GM12878 (cell line): ENCODE measurements around the gene NFE2L3. TPM values are rescaled to one million over a fixed set of nuclear protein-coding genes. Genes with fewer than 3 reads are reported as not detected.

Source experiments
- ATAC-seq: fragments of 200-7000 bp; cut with Tn5 transposase; 3 replicates; pipeline ENCODE4 v1.9.1; 2020; ENCODE audit warnings: mild to moderate bottlenecking, moderate library complexity
- BruUV-seq: library from RNA; stranded (reverse); fragments of 400-500 nt; replicated peaks from 2 replicates; lab custom pipeline; 2021; lab: Mats Ljungman, UMichigan
- CTCF ChIA-PET: fragments of 300-600 bp; sonication (Branson Sonifier 250); formaldehyde crosslinking; extraction: SDS; loops from one replicate; lab custom pipeline; 2021; ENCODE audit warnings: inconsistent platforms; lab: Yijun Ruan, JAX
- POLR2A ChIA-PET: fragments of 350-600 bp; formaldehyde crosslinking; extraction: SDS; loops from one replicate; lab custom pipeline; 2021; ENCODE audit warnings: inconsistent platforms; lab: Charles Lee
- RAD21 ChIA-PET: fragments of 300-600 bp; sonication (Branson Sonifier 250); formaldehyde crosslinking; loops from one replicate; lab custom pipeline; 2023; ENCODE audit warnings: antibody characterized with exemption; ENCODE audit not compliant: unreplicated experiment; lab: Charles Lee
- SMC1A ChIA-PET: fragments of 300-600 bp; sonication (Branson Sonifier 250); formaldehyde crosslinking; loops from one replicate; lab custom pipeline; 2023; ENCODE audit not compliant: unreplicated experiment, uncharacterized antibody; lab: Charles Lee
- DNase-seq: peaks from one replicate; pipeline ENCODE4 v3.0.0-alpha.2; 2011; ENCODE audit warnings: low read depth, low spot score
- FAIRE-seq: peaks from 3 replicates; lab custom pipeline; 2011; peaks lifted over from hg19 to GRCh38; lab: Jason Lieb, UNC
- H2AFZ ChIP-seq: 2 replicates; pipeline ENCODE4 v1.6.0; 2011; ENCODE audit warnings: low read depth, low read length, control low read depth; ENCODE audit not compliant: control insufficient read depth
- H3K27ac ChIP-seq: 2 replicates; pipeline ENCODE4 v1.5.1; 2011; ENCODE audit warnings: control low read depth; ENCODE audit not compliant: control insufficient read depth, insufficient read depth
- H3K27me3 ChIP-seq, 2 experiments: replicated peaks in 1 of 2; 2 replicates each; pipeline versions ENCODE4 v1.6.0 to v1.6.1; 2011; ENCODE audit warnings: low read length in 1 of 2; ENCODE audit not compliant: control insufficient read depth in 2 of 2, insufficient read depth in 2 of 2
- H3K36me3 ChIP-seq, 2 experiments: 2 replicates each; pipeline ENCODE4 v1.5.1; 2011; ENCODE audit warnings: low read length in 1 of 2; ENCODE audit not compliant: control insufficient read depth in 2 of 2, insufficient read depth in 2 of 2
- H3K4me1 ChIP-seq: 2 replicates; pipeline ENCODE4 v1.6.1; 2011; ENCODE audit warnings: mild to moderate bottlenecking, low read length, moderate library complexity, mixed read lengths; ENCODE audit not compliant: control insufficient read depth, insufficient read depth
- H3K4me2 ChIP-seq: 2 replicates; pipeline ENCODE4 v1.6.0; 2011; ENCODE audit warnings: control low read depth; ENCODE audit not compliant: control insufficient read depth, insufficient read depth
- H3K4me3 ChIP-seq: fragments of 200-600 bp; sonication (generic); 2 replicates; pipeline ENCODE4 v1.5.1; 2016
- H3K79me2 ChIP-seq: 2 replicates; pipeline ENCODE4 v1.6.0; 2011; ENCODE audit warnings: low read length; ENCODE audit not compliant: control insufficient read depth, insufficient read depth
- H3K9ac ChIP-seq: 2 replicates; pipeline ENCODE4 v1.8.0; 2011; ENCODE audit warnings: low read length, control low read depth, mixed read lengths; ENCODE audit not compliant: control insufficient read depth, insufficient read depth
- H3K9me3 ChIP-seq: replicated peaks from 3 replicates; pipeline ENCODE4 v1.5.1; 2011; ENCODE audit warnings: mild to moderate bottlenecking, low read length; ENCODE audit not compliant: control insufficient read depth, insufficient read depth
- H4K20me1 ChIP-seq: 2 replicates; pipeline ENCODE4 v1.6.0; 2011; ENCODE audit not compliant: control insufficient read depth, insufficient read depth
- ASH2L ChIP-seq: fragments of 300-600, 200-600 bp; sonication (generic); IDR thresholded peaks from 2 replicates; pipeline ENCODE4 v1.6.1; 2017; ENCODE audit warnings: low read depth, mild to moderate bottlenecking, borderline replicate concordance
- BCL11A ChIP-seq: IDR thresholded peaks from 2 replicates; pipeline ENCODE4 v1.6.1; 2011; ENCODE audit warnings: low read depth, low read length
- BMI1 ChIP-seq: fragments of 450-650 bp; IDR thresholded peaks from 2 replicates; pipeline ENCODE4 v1.6.1; 2016; ENCODE audit warnings: mild to moderate bottlenecking, moderate library complexity, borderline replicate concordance
- ELK1 ChIP-seq: IDR thresholded peaks from 2 replicates; pipeline ENCODE4 v1.6.1; 2012; ENCODE audit warnings: low read depth, low read length, improper control_type of control experiment
- EP300 ChIP-seq, 2 experiments: fragments of 150-350 bp in 1 of 2; IDR thresholded peaks; 2 replicates each; pipeline ENCODE4 v1.6.1; 2011 to 2012; ENCODE audit warnings: low read depth in 2 of 2, low read length in 2 of 2, borderline replicate concordance in 1 of 2, improper control_type of control experiment in 1 of 2, inconsistent platforms in 1 of 2; ENCODE audit not compliant: control insufficient read depth in 1 of 2
- FOXK2 ChIP-seq: fragments of 450-650 bp; IDR thresholded peaks from 2 replicates; pipeline ENCODE4 v1.6.1; 2017; ENCODE audit warnings: mild to moderate bottlenecking, moderate library complexity
- GABPA ChIP-seq: IDR thresholded peaks from 2 replicates; pipeline ENCODE4 v1.6.1; 2014; ENCODE audit warnings: antibody characterized with exemption, low read depth, mild to moderate bottlenecking, inconsistent platforms
- HDAC6 ChIP-seq: fragments of 200-600 bp; sonication (generic); IDR thresholded peaks from one replicate; pipeline ENCODE4 v1.8.0; 2017; ENCODE audit warnings: antibody characterized with exemption; ENCODE audit not compliant: unreplicated experiment
- MLLT1 ChIP-seq: fragments of 450-650 bp; IDR thresholded peaks from 2 replicates; pipeline ENCODE4 v1.6.1; 2016; ENCODE audit warnings: mild to moderate bottlenecking
- RELA ChIP-seq: fragments of 450-650 bp; IDR thresholded peaks from 2 replicates; pipeline ENCODE4 v1.8.0; 2014; ENCODE audit warnings: borderline replicate concordance; ENCODE audit not compliant: partially characterized antibody
- REST ChIP-seq: IDR thresholded peaks from 2 replicates; pipeline ENCODE4 v1.6.1; 2012; ENCODE audit warnings: mild to moderate bottlenecking, low read depth, low read length
- ZNF207 ChIP-seq: fragments of 450-650 bp; IDR thresholded peaks from 2 replicates; pipeline ENCODE4 v1.6.1; 2014; ENCODE audit warnings: antibody characterized with exemption, mild to moderate bottlenecking, borderline replicate concordance
- ZNF24 ChIP-seq: fragments of 450-650 bp; IDR thresholded peaks from 2 replicates; pipeline ENCODE4 v1.6.1; 2017; ENCODE audit warnings: antibody characterized with exemption, mild to moderate bottlenecking
- ZSCAN29 ChIP-seq: fragments of 450-650 bp; IDR thresholded peaks from 2 replicates; pipeline ENCODE4 v1.6.1; 2017; ENCODE audit warnings: mild to moderate bottlenecking, moderate library complexity
- WGBS: methylation state at CpG from one replicate; pipeline ENCODE4 v1.1.6; 2016; ENCODE audit warnings: low lambda C conversion rate; ENCODE audit not compliant: insufficient replicate concordance, insufficient coverage; ENCODE audit errors: missing lambda C conversion rate; 5-methylcytosine and 5-hydroxymethylcytosine counted together
- in situ Hi-C: fragments of 300-500 bp; cut with MboI; formaldehyde crosslinking; loops from 9 replicates; pipeline ENCODE4 v1.14.3; 2018; ENCODE audit warnings: mixed read lengths
- intact Hi-C: fragments of 100-400 bp; cut with micrococcal nuclease; formaldehyde crosslinking; loops from one replicate; pipeline ENCODE4 v1.14.2; 2022; ENCODE audit not compliant: unreplicated experiment
- polyA plus RNA-seq, 11 experiments: library from polyadenylated mRNA; depleted of rRNA in 4 of 11; unstranded in 6 of 11; stranded (reverse) in 5 of 11; fragments of >200 nt; fragmentation: Nextera tagmentation in 4 of 11; fragmentation: Illumina TruSeq in 1 of 11; extraction: Ambion mirVana in 4 of 11; extraction: Trizol in 1 of 11; gene quantifications; 1 replicate in 1 of 11; 2 replicates in 10 of 11; pipeline versions ENCODE4 v1.2.1 to v1.2.3, GENCODE V29; 2011 to 2016; ENCODE audit warnings: inconsistent platforms in 2 of 11, missing spikeins in 2 of 11, low read depth in 1 of 11
- total RNA-seq, 4 experiments: library from RNA; depleted of rRNA in 3 of 4; stranded (reverse); fragments of >200 nt in 3 of 4; fragmentation: Illumina TruSeq in 1 of 4; extraction: Trizol in 1 of 4; gene quantifications; 2 replicates each; pipeline versions ENCODE4 v1.2.1 to v1.2.3, GENCODE V29; 2013 to 2021

Gene NFE2L3
- total and polyA plus RNA-seq, 10 of the 15 experiments (the other 5 are each of a cell fraction or from before 2014, with no cell fraction given): 4.4 to 34.9 (median 13.0) TPM

GRCh38 chr7:26197153-26198115, 45.4 kb downstream of the NFE2L3 start:
- ChIA-PET CTCF (interaction anchor here (0.7 to 13.1 kb wide), 25 partner anchors 9 to 335 kb away, joined by 3 to 203 read pairs (median 5); partner anchors contain the start of gene NFE2L3), SMC1A (interaction anchor here (0.6 to 11.0 kb wide), 31 partner anchors 8 to 304 kb away, joined by 3 to 198 read pairs (median 5); partner anchors contain the start of genes NFE2L3 and SNX10), RAD21 (interaction anchor here (0.9 to 12.7 kb wide), 18 partner anchors 9 to 305 kb away, joined by 3 to 164 read pairs (median 7); partner anchors contain the start of genes NFE2L3 and SNX10), POLR2A (interaction anchor here (0.6 to 12.7 kb wide), 17 partner anchors 9 to 907 kb away, joined by 3 to 206 read pairs (median 4); partner anchors contain the start of gene NFE2L3)
- 0% methylated on average over 5 of the region's 5 CpGs for WGBS
- in situ Hi-C loops: loop anchor here (5.0 to 10.0 kb wide), 3 partner anchors 167 to 305 kb away; no protein-coding TSS in a partner anchor
- Histone ChIP-seq H3K27me3 (no peaks in the 10 kb centered on the region), H3K79me2 (peaks cover 91% of the 10 kb centered on the region), H3K36me3 (peaks cover 7 to 36% of the 10 kb centered on the region in 2 experiments), H2AFZ (no peak overlapping the region), H3K9ac (peak overlapping the region; percentile 28), H3K4me3 (peak overlapping the region; percentile 98), H3K4me1 (peaks cover 22% of the 10 kb centered on the region), H3K9me3 (no peaks in the 10 kb centered on the region; the same call in 2 of the 3 replicates), H3K27ac (peak overlapping the region; percentile 6; the same call in 1 of the 2 replicates), H4K20me1 (peaks cover 8% of the 10 kb centered on the region), H3K4me2 (peak overlapping the region; percentile 66)
- intact Hi-C loops: no loop called here
- ATAC-seq (no peak; the same call in 2 of the 3 replicates), DNase-seq (no peak), FAIRE-seq (peak; percentile 86)
- TSS peak; percentile 49 for BruUV-seq
- TF ChIP-seq GABPA (no peak), EP300 (IDR thresholded peaks at IDR 0.05; ENCODE audit: borderline replicate concordance in 1 of 2, control insufficient read depth in 1 of 2, low read depth in 2 of 2, low read length in 2 of 2) (0 out of 4 replicates have a peak, but pooled peaks of 1 of the 2 experiments have one; percentile 19), FOXK2 (no peak), MLLT1 (no peak), RELA (no peak), BCL11A (no peak), REST (no peak), HDAC6 (no peak), ZNF24 (no peak), ELK1 (no peak), ASH2L (no peak), ZNF207 (no peak), BMI1 (no peak), ZSCAN29 (no peak)
